Muscle layer of colon (tissue), 2 donors: ENCODE results near the gene RTN4RL1.

ENCODE experiments used
- H3K27ac ChIP-seq: one replicate; pipeline ENCODE4 v1.7.0; 2013; ENCODE audit warnings: low read depth, mild to moderate bottlenecking, low read length, moderate library complexity
- H3K27me3 ChIP-seq, 2 donors: one replicate each; pipeline ENCODE4 v1.7.0; 2013; ENCODE audit warnings: low read length in 2 of 2, mild to moderate bottlenecking in 2 of 2; ENCODE audit not compliant: insufficient read depth in 2 of 2, control insufficient read depth in 1 of 2
- H3K36me3 ChIP-seq: one replicate; pipeline ENCODE4 v1.7.0; 2013; ENCODE audit warnings: mild to moderate bottlenecking, low read length; ENCODE audit not compliant: insufficient read depth
- H3K4me1 ChIP-seq: one replicate; pipeline ENCODE4 v1.7.0; 2013; ENCODE audit warnings: mild to moderate bottlenecking, low read length; ENCODE audit not compliant: insufficient read depth
- H3K4me3 ChIP-seq, 2 donors: one replicate each; pipeline ENCODE4 v1.7.0; 2013; ENCODE audit warnings: low read length in 2 of 2, low read depth in 1 of 2, mild to moderate bottlenecking in 1 of 2, moderate library complexity in 1 of 2
- H3K9ac ChIP-seq: one replicate; pipeline ENCODE4 v1.7.0; 2013; ENCODE audit warnings: low read length
- H3K9me3 ChIP-seq: one replicate; pipeline ENCODE4 v1.7.0; 2013; ENCODE audit warnings: mild to moderate bottlenecking, low read length
- donor health status: abdominal sarcoma.
- donor health status: Adenocarcinoma of cecum.

RTN4RL1 gene

GRCh38 chr17:2041561-2042389, 16.6 kb upstream of the RTN4RL1 start, which contains the start of gene OVCA2:
TSS of gene OVCA2 (plus strand) at chr17:2042022. CDS start at chr17:2042048, 26 bp downstream.
- H3K27ac ChIP-seq: peak within 1 kb of the TSS; percentile 96
- H3K9me3 ChIP-seq: no peaks in the 10 kb centered on the region
- peaks cover 42% of the 10 kb centered on the region for H3K36me3 ChIP-seq
- H3K4me3 ChIP-seq: peak within 1 kb of the TSS; percentile 79
- H3K4me1 ChIP-seq: peaks cover 23% of the 10 kb centered on the region
- H3K9ac ChIP-seq: peak within 1 kb of the TSS; percentile 71
- H3K27me3 ChIP-seq: no peaks in the 10 kb centered on the region

- Histone ChIP-seq H3K4me3 (peak overlapping the region; percentile 79), H3K9ac (no peak overlapping the region), H3K36me3 (peaks cover 49% of the 10 kb centered on the region), H3K27ac (peak overlapping the region; percentile 96), H3K9me3 (no peaks in the 10 kb centered on the region), H3K27me3 (no peaks in the 10 kb centered on the region), H3K4me1 (peaks cover 23% of the 10 kb centered on the region)
These were observed 15.9 kb upstream of the RTN4RL1 start for GRCh38 chr17:2040942-2041560.

GRCh38 chr17:2040219-2040827, 15.2 kb upstream of the RTN4RL1 start:
- peaks cover 23% of the 10 kb centered on the region for H3K4me1 ChIP-seq
- peaks cover 55% of the 10 kb centered on the region for H3K36me3 ChIP-seq
- no peak overlapping the region for H3K9ac ChIP-seq
- no peak overlapping the region for H3K4me3 ChIP-seq
- H3K27me3 ChIP-seq: no peaks in the 10 kb centered on the region
- no peaks in the 10 kb centered on the region for H3K9me3 ChIP-seq
- H3K27ac ChIP-seq: no peak overlapping the region

- Histone ChIP-seq H3K27ac (no peak overlapping the region), H3K9me3 (no peaks in the 10 kb centered on the region), H3K4me1 (peaks cover 10% of the 10 kb centered on the region), H3K4me3 (no peak overlapping the region), H3K9ac (no peak overlapping the region), H3K27me3 (no peaks in the 10 kb centered on the region), H3K36me3 (peaks cover 40% of the 10 kb centered on the region)
These were observed 12.0 kb upstream of the RTN4RL1 start for GRCh38 chr17:2037155-2037554.

GRCh38 chr17:2035541-2036488, 10.7 kb upstream of the RTN4RL1 start:
- no peaks in the 10 kb centered on the region for H3K9me3 ChIP-seq
- H3K36me3 ChIP-seq: peaks cover 40% of the 10 kb centered on the region
- H3K4me3 ChIP-seq: no peak overlapping the region
- H3K27ac ChIP-seq: no peak overlapping the region
- peaks cover 17% of the 10 kb centered on the region for H3K4me1 ChIP-seq
- H3K9ac ChIP-seq: no peak overlapping the region
- no peaks in the 10 kb centered on the region for H3K27me3 ChIP-seq

GRCh38 chr17:2034806-2035540, 9.8 kb upstream of the RTN4RL1 start:
- H3K36me3 ChIP-seq: peaks cover 34% of the 10 kb centered on the region
- no peak overlapping the region for H3K4me3 ChIP-seq
- H3K27me3 ChIP-seq: no peaks in the 10 kb centered on the region
- H3K27ac ChIP-seq: no peak overlapping the region
- no peaks in the 10 kb centered on the region for H3K9me3 ChIP-seq
- no peak overlapping the region for H3K9ac ChIP-seq
- peaks cover 20% of the 10 kb centered on the region for H3K4me1 ChIP-seq

- Histone ChIP-seq H3K9ac (no peak overlapping the region), H3K27ac (no peak overlapping the region), H3K4me3 (no peak overlapping the region), H3K4me1 (peaks cover 23% of the 10 kb centered on the region), H3K36me3 (peaks cover 32% of the 10 kb centered on the region), H3K9me3 (no peaks in the 10 kb centered on the region), H3K27me3 (no peaks in the 10 kb centered on the region)
These were observed 9.0 kb upstream of the RTN4RL1 start for GRCh38 chr17:2034157-2034556.

GRCh38 chr17:2033153-2033552, 8.0 kb upstream of the RTN4RL1 start:
- Histone ChIP-seq H3K9ac (no peak overlapping the region), H3K9me3 (no peaks in the 10 kb centered on the region), H3K27me3 (peaks cover 0 to 7% of the 10 kb centered on the region in 2 donors), H3K4me1 (peaks cover 23% of the 10 kb centered on the region), H3K4me3 (no peak overlapping the region), H3K36me3 (peaks cover 32% of the 10 kb centered on the region), H3K27ac (no peak overlapping the region)

- Histone ChIP-seq H3K36me3 (peaks cover 13% of the 10 kb centered on the region), H3K27ac (peak overlapping the region; percentile 36), H3K9ac (peak overlapping the region; percentile 82), H3K9me3 (no peaks in the 10 kb centered on the region), H3K4me1 (peaks cover 30% of the 10 kb centered on the region), H3K27me3 (peaks cover 9 to 20% of the 10 kb centered on the region in 2 donors), H3K4me3 (peak overlapping the region; percentile 88 to 98)
These were observed 5.6 kb upstream of the RTN4RL1 start for GRCh38 chr17:2030779-2031163.

GRCh38 chr17:2029911-2030778, 5.0 kb upstream of the RTN4RL1 start, which contains the start of gene DPH1:
TSS of gene DPH1 (plus strand) at chr17:2030153. CDS start at chr17:2030170, 17 bp downstream.
- H3K4me1 ChIP-seq: peaks cover 31% of the 10 kb centered on the region
- peaks cover 10% of the 10 kb centered on the region for H3K36me3 ChIP-seq
- H3K27me3 ChIP-seq: peaks cover 9 to 27% of the 10 kb centered on the region in 2 donors
- H3K9me3 ChIP-seq: no peaks in the 10 kb centered on the region
- H3K27ac ChIP-seq: peak within 1 kb of the TSS; percentile 36
- peak within 1 kb of the TSS; percentile 82 for H3K9ac ChIP-seq
- peak within 1 kb of the TSS; percentile 88 to 98 for H3K4me3 ChIP-seq
